HT1080 (cell line): Measurements from ENCODE around the gene ERH. TPM values are rescaled to one million over a fixed set of nuclear protein-coding genes. Genes with fewer than 3 reads are reported as not detected.
A peak's percentile ranks its signal among the peaks of the same experiment; 100 is the strongest.

Experiments
- DNase-seq: peaks from one replicate; pipeline ENCODE4 v3.0.0-alpha.2; 2015; ENCODE audit warnings: low read depth
- total RNA-seq: library from RNA; depleted of rRNA; stranded (reverse); fragments of >200 nt; shearing (Covaris generic); gene quantifications from 2 replicates; pipeline ENCODE4 v1.2.3, GENCODE V29; 2014

The ERH gene
- total RNA-seq, 1 experiment from 2014 or later = 565 TPM

DNA sequence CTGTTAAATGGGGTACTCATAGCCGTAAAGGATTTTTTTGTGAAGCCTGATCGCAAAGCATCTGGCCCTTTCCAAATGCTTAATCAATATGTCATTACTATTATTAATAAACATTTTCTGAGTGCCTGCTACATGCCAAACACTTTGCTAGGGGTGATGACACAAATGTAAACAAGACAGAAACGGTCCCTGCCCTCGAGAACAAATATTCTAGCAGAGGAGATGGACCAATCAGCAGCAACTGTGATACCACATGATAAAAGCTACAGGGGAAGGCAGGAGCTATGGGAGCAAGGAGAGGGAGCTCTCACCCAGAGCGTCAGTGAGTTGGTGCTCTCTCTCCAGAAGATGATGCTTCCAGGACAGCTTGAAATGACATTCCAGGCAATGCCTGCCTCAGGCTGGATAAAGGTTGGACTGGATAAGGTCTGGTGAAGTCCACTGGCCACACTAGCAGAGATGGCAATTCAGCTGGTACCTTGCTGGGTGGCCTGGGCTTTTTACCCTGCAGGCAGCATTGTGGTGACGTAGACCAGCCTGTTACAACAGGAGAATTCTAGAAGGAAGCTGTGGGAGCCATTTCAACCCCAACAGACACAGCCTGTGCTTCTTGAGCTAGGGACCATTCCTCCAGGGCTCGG, 41.1 kb downstream of the ERH start:
- no peak for DNase-seq

DNA sequence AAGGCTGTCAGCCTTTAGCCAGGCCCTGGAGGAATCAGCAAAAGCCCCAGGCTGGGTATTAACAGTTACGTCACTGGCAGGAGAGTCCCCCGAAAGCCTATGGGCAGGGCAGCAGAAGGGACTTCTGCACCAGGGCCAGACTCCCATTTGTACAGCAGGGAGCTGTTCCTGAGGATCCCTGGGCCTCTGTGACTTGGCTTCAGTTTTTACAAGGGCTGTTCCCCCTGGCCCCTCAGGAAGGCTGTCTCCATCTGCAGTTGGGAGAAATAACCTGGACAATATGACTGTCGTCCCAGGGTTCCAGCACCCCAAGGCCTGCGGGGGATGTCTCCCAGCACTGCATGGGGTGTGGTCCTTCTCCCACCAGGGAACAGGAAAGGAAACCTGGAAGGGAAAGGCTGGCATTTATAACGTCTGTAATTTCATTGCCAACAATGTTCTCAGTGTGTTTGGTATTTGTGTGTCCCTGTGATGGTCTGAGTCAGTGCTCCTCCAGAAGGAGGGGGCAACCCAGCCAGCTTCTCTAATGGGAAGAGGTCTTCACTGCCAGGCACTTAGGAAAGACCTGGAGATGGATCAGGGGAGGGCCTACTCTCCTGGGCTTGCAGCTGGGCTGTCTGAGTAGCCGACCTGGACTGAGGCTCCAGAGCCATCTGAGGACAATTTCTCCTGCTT, 42.4 kb downstream of the ERH start:
- peak; percentile 67 for DNase-seq

DNA sequence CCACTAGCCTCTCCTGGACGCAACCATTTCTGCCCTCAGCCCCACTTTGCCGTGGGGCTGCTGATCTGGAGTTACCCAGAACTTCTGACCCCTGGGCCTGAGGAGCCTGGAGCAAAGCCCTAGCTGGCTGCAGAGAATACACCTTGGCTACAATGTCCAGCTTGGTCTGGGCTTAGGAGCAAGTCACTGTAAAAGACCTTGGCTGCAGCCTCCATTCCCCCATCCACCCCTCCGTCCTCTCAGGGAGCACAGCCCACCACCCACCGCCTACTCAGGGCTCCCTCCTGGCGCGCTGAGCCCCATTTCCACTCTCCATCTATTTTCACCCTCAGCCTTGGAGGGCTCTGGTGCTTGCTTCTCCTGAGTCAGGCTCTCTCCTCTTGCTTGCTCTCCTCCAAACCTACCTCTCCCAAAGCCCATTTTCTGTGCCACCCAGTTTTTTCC, 42.9 kb downstream of the ERH start:
- DNase-seq = no peak

DNA sequence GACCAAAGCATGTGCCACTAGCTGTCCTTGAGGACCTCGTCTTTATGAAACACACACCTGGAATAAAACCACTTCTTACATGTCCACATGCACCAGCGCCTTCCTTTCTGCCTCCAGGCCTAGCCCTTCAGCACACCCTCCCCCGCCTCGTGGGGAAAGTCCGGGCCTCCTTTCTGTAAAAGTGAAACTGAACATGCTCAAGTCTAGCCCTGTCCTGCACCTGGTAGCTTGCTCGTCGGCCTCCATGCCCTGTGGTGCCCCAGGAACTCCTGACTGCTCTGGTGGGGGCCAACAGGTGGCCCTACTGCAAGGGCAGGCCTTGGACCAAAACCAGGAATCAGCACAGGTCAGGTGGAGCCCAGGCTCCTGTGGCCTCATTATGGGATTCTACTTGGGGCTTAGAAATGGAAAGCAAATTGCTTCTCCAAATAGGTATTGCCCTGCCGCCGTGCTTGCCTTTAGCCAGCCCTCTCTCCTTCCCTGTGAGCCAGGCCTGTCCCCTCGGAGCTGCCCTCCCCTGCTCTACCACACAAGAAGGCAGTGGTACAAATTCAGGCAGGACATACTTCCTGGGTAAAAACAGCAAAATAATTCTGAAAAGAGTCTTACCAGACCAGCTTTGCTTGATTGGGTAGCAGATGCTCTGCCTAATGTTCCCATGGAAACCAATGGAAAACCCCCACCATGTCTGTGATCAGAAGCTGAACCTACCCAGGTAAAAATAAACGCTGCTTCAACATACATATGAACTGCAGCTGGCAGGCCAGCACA, 43.5 kb downstream of the ERH start:
- no peak for DNase-seq

DNA sequence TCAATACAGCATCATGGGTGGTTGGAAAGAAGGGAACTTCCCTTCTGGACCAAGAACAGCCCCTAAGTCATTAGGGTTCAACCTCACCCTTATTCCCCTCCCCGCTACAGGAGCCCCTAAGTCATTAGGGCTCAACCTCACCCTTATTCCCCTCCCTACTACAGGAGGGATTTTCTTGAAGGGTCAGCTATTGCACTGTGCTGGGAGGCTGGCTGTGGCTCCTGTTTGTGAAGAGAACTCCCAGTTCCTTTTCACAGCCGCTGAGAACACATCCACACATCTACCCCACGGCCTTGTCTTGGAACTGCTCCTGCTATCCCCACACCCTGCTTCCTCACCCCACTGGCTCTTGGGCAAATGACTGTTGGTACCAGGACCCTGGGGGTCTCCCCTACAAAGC, 44.9 kb downstream of the ERH start:
- no peak for DNase-seq

DNA sequence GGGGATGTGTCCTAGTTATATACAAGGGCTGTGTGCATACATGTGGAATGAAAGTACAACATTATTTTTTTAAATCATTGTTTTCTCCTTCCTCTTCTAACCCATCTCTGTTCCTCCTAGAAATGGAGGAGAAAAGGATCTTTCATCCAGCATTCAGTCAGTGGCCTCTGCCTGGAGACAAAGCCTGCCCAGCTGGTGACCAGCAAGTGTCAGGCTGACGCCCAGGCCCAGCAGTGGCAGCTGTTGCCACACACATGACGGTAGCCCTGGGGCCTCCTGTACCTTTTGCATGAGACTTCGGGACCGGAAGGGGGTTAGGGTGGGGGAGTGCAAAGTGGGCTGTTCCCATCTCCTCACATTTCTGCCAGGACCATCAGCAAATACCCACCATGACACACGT, 46.2 kb downstream of the ERH start:
- no peak for DNase-seq

DNA sequence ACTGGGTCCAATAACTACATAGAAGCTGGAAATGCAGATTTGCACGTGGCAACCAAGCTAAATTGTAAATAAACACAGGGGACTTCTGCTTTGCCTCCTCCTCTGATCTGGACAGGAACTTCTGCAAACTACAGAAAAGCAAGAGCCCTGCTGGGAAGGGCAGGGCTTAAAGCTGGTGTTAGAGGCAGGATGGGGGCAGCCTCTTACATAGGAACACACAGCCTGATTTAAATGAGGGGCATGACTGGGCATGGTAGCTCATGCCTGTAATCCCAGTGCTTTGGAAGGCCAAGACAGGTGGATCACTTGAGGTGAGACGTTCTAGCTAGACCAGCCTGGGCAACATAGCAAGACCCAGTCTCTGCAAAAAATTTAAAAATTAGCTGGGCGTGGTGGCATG, 46.7 kb downstream of the ERH start:
- no peak for DNase-seq

DNA sequence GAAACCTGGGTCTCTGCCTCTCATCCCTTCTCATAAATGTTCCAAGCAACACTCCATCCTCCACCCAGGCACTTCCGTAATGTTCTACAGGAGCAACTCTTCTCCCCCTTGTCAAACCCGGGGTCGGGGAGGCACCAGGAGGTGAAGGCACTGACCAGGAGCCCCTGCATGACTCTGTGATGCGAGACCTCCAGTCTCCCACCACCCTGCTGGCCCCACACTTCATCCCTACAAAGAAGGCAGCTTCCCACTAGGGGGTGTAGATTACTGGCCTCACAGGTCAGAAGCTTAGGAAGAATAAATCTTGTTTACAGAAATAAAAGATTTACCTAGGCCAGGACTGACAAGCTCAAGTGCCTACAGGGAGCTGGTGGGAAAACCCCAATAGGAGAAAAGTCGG, 47.2 kb downstream of the ERH start:
- DNase-seq = no peak

DNA sequence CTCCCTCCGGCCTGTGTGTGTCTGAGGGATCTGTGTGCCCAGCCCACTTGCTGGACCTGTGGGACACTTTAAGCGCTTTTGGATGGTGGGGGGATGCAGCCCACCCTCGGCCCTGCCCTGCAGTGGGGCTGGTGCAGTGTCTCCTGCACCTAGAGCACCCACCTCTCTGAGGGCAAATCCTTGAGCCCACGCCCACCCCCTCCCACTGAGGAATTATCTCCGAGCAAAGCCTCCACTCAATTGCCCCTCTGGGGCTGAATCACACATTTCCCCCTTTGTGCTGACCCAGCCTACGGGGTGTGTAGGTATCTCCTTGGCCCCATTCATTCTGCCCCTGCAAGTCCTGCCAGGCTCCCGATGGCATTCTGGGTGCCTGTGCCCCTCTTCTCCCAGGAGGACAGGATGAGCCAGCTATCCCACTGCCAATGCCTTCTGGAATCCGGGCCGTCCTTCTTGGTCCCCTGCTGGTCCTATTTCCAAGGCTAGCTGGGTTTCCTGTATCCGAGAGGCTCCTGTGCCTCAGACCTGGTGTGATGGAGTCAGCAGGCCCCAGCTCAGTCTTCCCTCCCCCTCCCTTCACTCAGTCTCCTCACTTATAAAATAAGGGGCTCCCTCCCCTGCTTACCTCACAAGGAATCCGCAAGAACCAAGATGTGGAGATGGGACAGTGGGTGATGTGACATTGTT, 48.9 kb downstream of the ERH start:
- DNase-seq = no peak

DNA sequence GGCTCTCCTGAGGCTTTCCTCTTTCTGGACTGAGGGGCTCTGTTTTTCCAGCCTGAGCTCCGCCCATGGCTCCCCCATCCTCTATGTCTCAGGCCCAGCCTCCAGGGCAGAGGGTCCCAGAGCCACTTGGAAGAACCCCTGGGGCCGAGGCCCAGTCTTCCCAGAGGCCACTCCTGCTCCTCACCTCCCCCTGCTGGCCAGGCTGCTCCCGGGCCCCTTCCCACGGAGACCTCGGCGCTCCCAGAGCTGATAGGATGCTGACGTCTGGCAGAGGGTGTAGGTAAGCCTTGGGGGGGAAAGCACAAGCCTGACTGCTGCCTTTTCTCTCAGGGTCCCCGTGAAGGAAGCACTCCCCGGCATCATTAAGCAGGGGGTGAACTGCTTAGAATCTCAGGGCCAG, 51.4 kb downstream of the ERH start:
- peak; percentile 12 for DNase-seq

DNA sequence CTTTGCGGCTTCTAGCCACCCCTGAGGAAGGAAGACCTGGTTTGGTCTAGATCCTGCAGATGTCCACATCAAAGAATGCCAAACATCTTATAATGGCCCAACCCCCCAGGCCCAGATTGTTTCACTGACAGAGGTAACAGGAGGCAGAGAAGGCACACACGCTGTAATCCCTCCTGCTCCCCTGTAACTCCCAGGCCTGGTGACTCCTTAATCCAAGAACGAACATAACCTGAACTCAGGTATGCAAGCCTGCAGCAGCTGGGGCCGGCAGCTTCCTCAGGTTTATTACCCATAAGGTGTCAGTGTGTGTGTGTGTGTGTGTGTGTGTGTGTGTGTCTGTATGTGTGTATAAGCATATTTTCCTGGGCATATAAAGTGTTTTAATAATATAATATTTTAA, 52.7 kb downstream of the ERH start:
- DNase-seq = no peak

DNA sequence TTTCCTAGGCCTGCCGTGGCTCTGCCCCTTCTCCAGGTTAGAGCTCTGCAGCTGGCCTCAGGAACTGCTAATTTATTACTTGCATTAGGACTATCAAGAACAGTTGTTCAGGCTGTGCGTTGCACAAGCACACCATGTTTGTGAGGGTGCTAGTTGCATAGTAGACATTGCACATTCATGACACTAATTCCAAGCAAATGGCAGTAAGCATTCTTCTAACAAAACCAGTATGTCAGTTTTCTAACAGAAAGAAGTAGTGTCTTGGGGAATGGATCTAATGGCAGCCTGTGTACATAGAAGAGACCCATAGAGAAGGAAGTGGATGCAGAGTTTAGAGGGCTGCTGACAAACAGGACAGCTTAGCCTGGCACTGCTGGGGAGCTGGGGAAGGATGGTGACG, 53.9 kb downstream of the ERH start:
- DNase-seq = no peak

DNA sequence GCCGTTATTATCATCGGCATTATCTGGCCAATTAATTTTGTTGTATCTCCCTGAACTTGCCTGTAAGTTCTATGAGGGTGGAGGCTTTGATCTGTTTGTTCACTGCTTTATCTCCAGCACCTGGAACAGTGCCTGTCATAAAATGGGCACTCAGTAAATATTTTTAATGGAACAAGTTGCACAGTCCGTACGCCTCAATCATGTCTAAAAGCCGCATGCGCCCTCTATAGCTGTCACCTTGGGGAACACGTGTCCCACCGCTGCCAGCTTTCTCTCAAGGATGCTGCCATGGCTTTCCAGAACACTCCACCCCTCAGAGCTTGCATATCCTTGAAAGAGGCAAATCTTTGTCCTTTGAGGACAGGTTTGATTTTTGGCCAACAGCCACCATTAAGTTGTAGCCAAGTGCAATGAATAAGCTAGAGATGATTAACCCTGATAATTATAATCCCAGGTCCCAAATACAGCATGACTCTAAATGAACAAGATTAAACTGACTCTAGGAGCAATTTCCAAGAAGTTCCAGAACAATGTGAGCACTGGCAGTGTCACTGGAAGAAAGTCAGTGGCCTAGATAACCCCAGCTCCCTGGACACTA, 55.1 kb downstream of the ERH start:
- no peak for DNase-seq

DNA sequence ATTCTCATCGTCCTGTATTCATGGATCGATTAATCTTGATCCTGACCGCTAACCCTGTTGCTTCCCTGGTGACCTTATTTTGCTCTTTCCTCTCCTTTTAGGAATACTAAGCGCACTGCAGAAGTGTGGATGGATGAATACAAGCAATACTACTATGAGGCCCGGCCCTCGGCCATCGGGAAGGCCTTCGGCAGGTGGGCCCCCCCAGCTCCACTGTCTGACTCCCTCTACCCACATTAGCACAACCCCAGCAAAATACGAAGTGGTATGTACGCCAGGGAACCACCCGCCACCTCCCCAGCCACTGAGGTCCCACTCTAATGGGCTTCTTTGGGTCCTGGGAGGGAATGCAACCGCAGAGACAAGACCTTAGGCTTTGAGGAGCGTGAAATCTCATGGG, 58.7 kb downstream of the ERH start:
- no peak for DNase-seq

DNA sequence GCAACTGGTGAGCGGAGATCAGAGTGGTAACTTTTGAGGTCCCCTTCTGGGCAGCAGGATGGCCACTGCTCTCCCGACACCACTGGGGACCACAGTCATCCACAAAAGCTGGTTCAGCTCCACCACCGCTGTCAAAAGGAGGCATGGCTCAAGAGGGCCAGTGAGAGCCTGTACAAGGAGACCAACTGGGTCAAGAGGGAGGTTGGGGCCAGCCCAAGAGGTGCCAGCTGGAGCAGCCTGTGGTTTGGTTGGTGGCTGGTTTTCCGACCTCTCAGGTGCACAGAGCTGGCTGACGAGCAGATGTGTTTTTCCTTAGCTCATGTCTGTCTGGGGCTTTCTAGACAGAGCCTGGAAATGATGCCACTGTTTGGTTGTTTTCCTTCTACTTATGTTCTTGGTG, 60.1 kb downstream of the ERH start:
- no peak for DNase-seq

DNA sequence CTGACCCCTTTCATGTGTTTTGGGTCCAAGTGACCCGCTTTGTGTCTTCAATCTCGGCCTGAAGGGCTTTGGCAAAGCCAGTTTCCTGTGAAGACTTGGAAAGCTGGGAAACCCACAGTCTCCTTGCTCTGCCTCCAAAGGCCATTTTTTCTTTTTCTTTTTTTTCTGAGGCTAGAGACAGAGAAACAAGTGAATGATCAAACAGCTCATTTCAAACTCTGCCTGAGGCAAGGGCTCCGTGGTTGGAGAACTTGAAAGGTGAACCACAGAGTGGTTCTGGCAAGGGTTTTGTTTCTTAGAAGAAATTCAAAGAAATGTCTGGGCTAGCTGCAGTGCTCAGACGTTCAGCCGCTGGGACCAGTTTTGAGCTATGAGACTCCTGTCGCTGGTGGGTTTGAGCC, 62.7 kb downstream of the ERH start:
- no peak for DNase-seq

DNA sequence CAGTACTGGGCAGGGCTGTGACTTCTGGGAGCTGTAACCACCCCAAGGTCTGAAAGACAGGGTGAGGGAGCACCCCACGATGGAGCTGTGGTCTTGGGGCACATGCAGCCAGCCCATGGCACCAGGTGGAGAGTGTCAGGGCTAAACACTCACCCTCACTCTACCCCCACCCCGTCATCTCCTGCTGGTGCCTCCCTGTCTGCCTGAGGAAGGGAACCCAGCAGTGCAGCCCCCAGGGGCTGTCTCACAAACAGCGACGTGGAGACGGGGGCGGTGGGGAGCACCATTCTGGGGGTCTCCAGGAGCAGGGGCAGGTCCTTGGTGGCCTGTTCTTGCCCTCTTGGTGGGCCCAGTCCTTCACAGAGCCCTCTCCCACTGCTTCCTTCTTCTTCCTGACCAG, 63.5 kb downstream of the ERH start:
- DNase-seq = no peak

DNA sequence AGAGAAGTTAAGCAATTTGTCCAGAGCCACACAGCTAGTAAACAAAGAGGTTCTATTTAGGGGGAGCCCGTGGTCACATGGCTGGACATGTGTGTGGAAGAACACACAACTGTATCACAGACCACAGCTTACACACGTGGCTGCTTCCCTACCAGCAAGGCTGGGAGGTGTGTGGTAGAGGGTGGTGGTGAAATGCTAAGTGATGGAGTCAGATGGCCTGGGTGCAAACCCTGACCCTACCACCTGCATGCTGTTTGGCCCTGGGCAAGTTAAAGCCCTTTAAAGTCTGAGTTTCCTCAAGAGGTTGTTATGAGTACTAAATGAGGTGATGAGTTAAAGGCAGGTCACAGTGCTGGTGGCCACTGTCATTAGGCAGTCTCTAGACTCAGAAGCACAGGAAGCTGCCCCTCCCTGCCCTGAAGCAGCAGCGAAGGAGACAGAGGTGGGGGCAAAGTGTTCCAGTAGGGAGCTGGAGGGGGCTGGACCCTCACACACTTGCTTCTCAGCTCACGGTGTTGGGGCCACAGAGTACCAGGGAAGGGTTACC, 64.2 kb downstream of the ERH start:
- no peak for DNase-seq

DNA sequence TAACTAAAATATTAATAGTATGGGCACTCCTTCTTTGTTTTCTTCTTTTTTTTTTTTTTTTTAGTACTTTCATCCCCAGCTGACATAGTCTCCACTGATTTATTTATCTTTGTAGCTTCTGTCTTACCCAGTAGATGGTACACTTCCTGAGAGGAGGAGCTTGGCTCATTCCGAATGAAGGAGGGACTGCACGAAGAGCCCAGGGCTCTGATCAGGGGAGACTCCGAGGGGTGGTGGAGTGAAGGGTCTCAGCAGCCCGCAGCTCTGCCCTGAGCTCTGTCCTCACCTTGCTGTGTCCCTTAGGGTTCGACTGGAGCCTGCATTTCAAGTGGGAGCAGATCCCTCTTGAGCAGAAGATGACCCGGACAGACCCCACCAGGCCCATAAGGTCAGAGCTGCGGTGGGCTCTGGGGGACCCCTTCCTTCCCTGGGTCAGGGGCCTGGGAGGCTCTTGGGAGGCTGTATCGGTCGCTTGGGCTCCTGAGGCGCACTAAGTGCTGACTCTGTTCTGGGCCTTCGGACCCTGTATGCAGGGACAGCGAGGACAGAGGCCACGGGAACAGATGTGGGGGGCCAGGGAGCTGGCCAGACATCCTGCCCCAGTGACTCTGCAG, 65.2 kb downstream of the ERH start:
- no peak for DNase-seq

DNA sequence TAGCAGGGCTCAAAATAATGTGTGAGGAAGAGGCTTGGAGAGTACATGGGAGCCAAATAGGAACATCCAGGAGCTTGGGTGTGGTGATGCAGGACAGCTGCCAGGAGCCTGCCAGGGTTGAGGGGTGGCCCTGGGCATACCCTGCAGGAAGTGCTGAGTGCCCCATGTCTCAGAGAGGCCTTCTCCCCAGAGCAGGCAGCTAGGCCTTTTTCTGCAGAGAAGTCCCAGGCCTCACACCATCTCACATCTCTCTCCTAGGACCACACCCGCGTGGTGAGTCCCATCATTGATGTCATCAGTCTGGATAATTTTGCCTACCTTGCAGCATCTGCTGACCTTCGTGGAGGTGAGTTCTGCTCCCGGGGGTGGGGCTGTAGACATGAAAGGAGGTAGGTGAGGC, 66.9 kb downstream of the ERH start:
- DNase-seq = no peak
